OCI-LY1 (cell line): ENCODE measurements around the gene MAST3.

Experiments used
- H2AFZ ChIP-seq: fragments of 200-600 bp; sonication (generic), shearing (Covaris generic); 2 replicates; pipeline ENCODE4 v1.6.0; 2014; ENCODE audit warnings: antibody characterized with exemption, mild to moderate bottlenecking, low read length
- H3F3A ChIP-seq: fragments of 200-600 bp; sonication (generic), shearing (Covaris generic); 2 replicates; pipeline ENCODE4 v1.6.0; 2014; ENCODE audit warnings: mild to moderate bottlenecking, antibody characterized with exemption, low read length, moderate library complexity; ENCODE audit not compliant: insufficient read depth
- H3K27ac ChIP-seq: fragments of 200-600 bp; sonication (generic); 2 replicates; pipeline ENCODE4 v1.5.1; 2014; ENCODE audit warnings: low read length, mixed run types, mild to moderate bottlenecking, low read depth; ENCODE audit not compliant: poor library complexity, severe bottlenecking
- H3K27me3 ChIP-seq: fragments of 200-600 bp; sonication (generic); 2 replicates; pipeline ENCODE4 v1.6.0; 2014; ENCODE audit warnings: antibody characterized with exemption, mild to moderate bottlenecking, low read length, moderate library complexity; ENCODE audit not compliant: insufficient read depth
- H3K36me3 ChIP-seq: fragments of 200-600 bp; sonication (generic); 2 replicates; pipeline ENCODE4 v1.6.1; 2014; ENCODE audit warnings: mild to moderate bottlenecking, antibody characterized with exemption, low read length, moderate library complexity, mixed read lengths; ENCODE audit not compliant: insufficient read depth
- H3K4me1 ChIP-seq: fragments of 200-600 bp; sonication (generic); 2 replicates; pipeline ENCODE4 v1.5.1; 2014; ENCODE audit warnings: mild to moderate bottlenecking, low read length, moderate library complexity; ENCODE audit not compliant: insufficient read depth, severe bottlenecking
- H3K4me2 ChIP-seq: fragments of 200-600 bp; sonication (generic), shearing (Covaris generic); 2 replicates; pipeline ENCODE4 v1.6.1; 2014; ENCODE audit warnings: low read length
- H3K4me3 ChIP-seq: fragments of 200-600 bp; sonication (generic); 2 replicates; pipeline ENCODE4 v1.5.1; 2014; ENCODE audit warnings: low read length, low read depth, mild to moderate bottlenecking, mixed read lengths; ENCODE audit not compliant: poor library complexity, severe bottlenecking
- H3K79me2 ChIP-seq: fragments of 200-600 bp; shearing (Covaris generic); 2 replicates; pipeline ENCODE4 v1.6.1; 2016; ENCODE audit warnings: mixed run types, low read length, mixed read lengths; ENCODE audit not compliant: insufficient read depth
- H3K9ac ChIP-seq: fragments of 200-600 bp; sonication (generic), shearing (Covaris generic); 2 replicates; pipeline ENCODE4 v1.6.1; 2014; ENCODE audit warnings: mild to moderate bottlenecking, low read length, mixed read lengths
- H3K9me2 ChIP-seq: fragments of 200-600 bp; sonication (generic), shearing (Covaris generic); 2 replicates; pipeline ENCODE4 v1.6.1; 2014; ENCODE audit warnings: low read depth, mild to moderate bottlenecking, low read length, mixed read lengths
- H3K9me3 ChIP-seq: fragments of 200-600 bp; shearing (Covaris generic); 2 replicates; pipeline ENCODE4 v1.6.1; 2014; ENCODE audit warnings: low read length, mixed read lengths
- H4K20me1 ChIP-seq: fragments of 200-600 bp; sonication (generic), shearing (Covaris generic); 2 replicates; pipeline ENCODE4 v1.6.0; 2016; ENCODE audit warnings: mild to moderate bottlenecking, low read length; ENCODE audit not compliant: insufficient read depth
- EZH2 ChIP-seq: fragments of 200-600 bp; sonication (generic), shearing (Covaris generic); IDR thresholded peaks from 2 replicates; pipeline ENCODE4 v1.8.0; 2017; ENCODE audit warnings: borderline replicate concordance, mixed run types, mild to moderate bottlenecking, antibody characterized with exemption, low read length, moderate library complexity, mixed read lengths
- TF ChIP-seq, protein P1 (sequence below): fragments of 200-600 bp; sonication (generic), shearing (Covaris generic); IDR thresholded peaks from 2 replicates; pipeline ENCODE4 v1.5.1; 2017; ENCODE audit warnings: mild to moderate bottlenecking, antibody characterized with exemption, low read length, moderate library complexity, mixed read lengths

MAST3 gene

DNA sequence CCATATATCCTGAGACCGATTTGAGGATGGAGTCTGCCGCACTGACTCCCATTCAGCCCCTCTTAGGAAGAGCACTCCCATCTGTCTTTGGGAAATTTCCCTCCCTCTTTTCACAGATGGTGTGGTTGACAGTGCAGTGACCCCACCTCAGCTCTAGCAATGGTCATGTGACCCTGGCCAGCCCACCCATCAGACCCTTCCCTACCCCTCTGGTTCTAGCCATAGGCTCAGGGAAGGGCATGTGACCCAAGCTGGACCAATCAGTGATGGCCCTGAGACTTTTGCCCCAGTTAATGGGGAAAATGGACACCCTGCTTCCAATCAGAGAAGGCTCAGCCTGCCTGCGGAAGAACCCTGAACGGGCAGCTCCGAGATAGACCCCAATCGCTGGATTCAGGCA is 37.1 kb upstream of the MAST3 start:
- H3K27me3 ChIP-seq: no peaks in the 10 kb centered on the region
- no peak overlapping the region for H3K4me3 ChIP-seq
- peaks cover 13% of the 10 kb centered on the region for H3K4me1 ChIP-seq
- H3K27ac ChIP-seq: no peak overlapping the region
- H3K36me3 ChIP-seq: no peaks in the 10 kb centered on the region
- H3K9ac ChIP-seq: no peak overlapping the region
- H3K4me2 ChIP-seq: no peak overlapping the region
- TF ChIP-seq EZH2: no peak
- TF ChIP-seq, protein P1, sequence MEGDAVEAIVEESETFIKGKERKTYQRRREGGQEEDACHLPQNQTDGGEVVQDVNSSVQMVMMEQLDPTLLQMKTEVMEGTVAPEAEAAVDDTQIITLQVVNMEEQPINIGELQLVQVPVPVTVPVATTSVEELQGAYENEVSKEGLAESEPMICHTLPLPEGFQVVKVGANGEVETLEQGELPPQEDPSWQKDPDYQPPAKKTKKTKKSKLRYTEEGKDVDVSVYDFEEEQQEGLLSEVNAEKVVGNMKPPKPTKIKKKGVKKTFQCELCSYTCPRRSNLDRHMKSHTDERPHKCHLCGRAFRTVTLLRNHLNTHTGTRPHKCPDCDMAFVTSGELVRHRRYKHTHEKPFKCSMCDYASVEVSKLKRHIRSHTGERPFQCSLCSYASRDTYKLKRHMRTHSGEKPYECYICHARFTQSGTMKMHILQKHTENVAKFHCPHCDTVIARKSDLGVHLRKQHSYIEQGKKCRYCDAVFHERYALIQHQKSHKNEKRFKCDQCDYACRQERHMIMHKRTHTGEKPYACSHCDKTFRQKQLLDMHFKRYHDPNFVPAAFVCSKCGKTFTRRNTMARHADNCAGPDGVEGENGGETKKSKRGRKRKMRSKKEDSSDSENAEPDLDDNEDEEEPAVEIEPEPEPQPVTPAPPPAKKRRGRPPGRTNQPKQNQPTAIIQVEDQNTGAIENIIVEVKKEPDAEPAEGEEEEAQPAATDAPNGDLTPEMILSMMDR: no peak
- no peaks in the 10 kb centered on the region for H3K9me2 ChIP-seq
- H2AFZ ChIP-seq: no peak overlapping the region
- no peaks in the 10 kb centered on the region for H3F3A ChIP-seq
- H3K79me2 ChIP-seq: no peaks in the 10 kb centered on the region
- H3K9me3 ChIP-seq: no peaks in the 10 kb centered on the region
- no peaks in the 10 kb centered on the region for H4K20me1 ChIP-seq

GRCh38 chr19:18062028-18062427 is 35.5 kb upstream of the MAST3 start:
- no peaks in the 10 kb centered on the region for H3F3A ChIP-seq
- H2AFZ ChIP-seq: no peak overlapping the region
- no peak overlapping the region for H3K27ac ChIP-seq
- H3K4me2 ChIP-seq: no peak overlapping the region
- no peaks in the 10 kb centered on the region for H3K79me2 ChIP-seq
- no peaks in the 10 kb centered on the region for H4K20me1 ChIP-seq
- TF ChIP-seq, protein P1: no peak
- no peak for TF ChIP-seq EZH2
- no peaks in the 10 kb centered on the region for H3K36me3 ChIP-seq
- no peak overlapping the region for H3K9ac ChIP-seq
- no peaks in the 10 kb centered on the region for H3K27me3 ChIP-seq
- no peaks in the 10 kb centered on the region for H3K9me2 ChIP-seq
- H3K4me3 ChIP-seq: no peak overlapping the region
- H3K4me1 ChIP-seq: peaks cover 13% of the 10 kb centered on the region
- H3K9me3 ChIP-seq: no peaks in the 10 kb centered on the region

DNA sequence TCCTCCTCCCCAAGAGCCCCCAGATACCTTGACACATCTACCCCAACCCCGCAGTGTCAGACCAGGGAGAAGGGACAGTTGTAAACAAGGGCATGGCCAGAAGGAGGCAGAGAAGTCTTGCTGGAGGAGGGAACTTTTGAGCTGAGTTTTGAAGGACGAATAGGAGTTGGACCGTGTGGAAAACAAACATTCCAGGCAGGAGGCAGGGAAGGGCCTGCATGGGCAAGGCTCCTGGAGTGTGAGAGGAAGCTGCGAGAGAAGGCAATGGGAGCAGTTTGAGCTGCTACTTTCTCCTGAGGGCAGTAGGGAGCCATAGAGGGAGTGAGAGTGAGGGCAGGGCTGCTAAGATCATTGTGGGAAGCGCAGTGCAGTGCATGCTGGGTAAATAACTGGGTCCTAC is 34.1 kb upstream of the MAST3 start:
- Histone ChIP-seq H3K4me2 (no peak overlapping the region), H3F3A (no peaks in the 10 kb centered on the region), H3K4me3 (no peak overlapping the region), H3K79me2 (no peaks in the 10 kb centered on the region), H3K9me2 (no peaks in the 10 kb centered on the region), H2AFZ (no peak overlapping the region), H3K36me3 (no peaks in the 10 kb centered on the region), H3K27ac (no peak overlapping the region), H4K20me1 (no peaks in the 10 kb centered on the region), H3K27me3 (no peaks in the 10 kb centered on the region), H3K9ac (no peak overlapping the region), H3K4me1 (peaks cover 4% of the 10 kb centered on the region), H3K9me3 (no peaks in the 10 kb centered on the region)
- TF ChIP-seq, protein P1: no peak; the same call in 1 of the 2 replicates
- no peak for TF ChIP-seq EZH2
